PFSK-1 (cell line): ENCODE measurements around the gene SLC25A51.

Source experiments
- POLR2AphosphoS5 ChIP-seq: IDR thresholded peaks from 2 replicates; pipeline ENCODE4 v1.6.1; 2012; ENCODE audit warnings: low read depth, mild to moderate bottlenecking, control low read depth, low read length, moderate library complexity
- SIN3A ChIP-seq: IDR thresholded peaks from 2 replicates; pipeline ENCODE4 v1.6.1; 2012; ENCODE audit warnings: mild to moderate bottlenecking, low read length, moderate library complexity, borderline replicate concordance; ENCODE audit not compliant: insufficient read depth

DNA sequence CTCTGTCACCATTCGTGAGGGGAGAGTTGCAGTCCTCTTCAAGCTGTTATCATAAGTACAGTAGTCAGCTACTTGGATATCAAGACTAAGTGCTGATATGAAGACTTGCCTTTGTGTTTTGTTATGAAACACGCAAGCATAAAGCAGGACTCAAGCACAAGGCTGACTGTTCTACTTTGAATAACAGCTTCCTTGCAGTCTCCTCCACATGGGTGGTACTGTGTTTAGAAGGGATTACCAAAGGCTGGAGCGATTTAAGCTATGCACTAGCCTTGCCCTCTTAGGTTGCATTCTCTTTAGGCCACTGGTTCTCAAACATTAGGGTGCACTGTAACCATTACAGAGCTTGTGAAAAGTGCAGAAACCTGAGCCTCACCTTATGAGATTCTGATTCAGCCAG is 41.4 kb downstream of the SLC25A51 start:
- no peak for TF ChIP-seq SIN3A
- TF ChIP-seq POLR2AphosphoS5: no peak
